Osteocyte (in vitro differentiated cells): ENCODE data around the gene TERF2IP. TPM values are rescaled to one million over a fixed set of nuclear protein-coding genes. Genes with fewer than 3 reads are reported as not detected.

Experiments
- DNase-seq: peaks from one replicate; pipeline ENCODE4 v3.0.0; 2021; ENCODE audit warnings: mixed read lengths; ENCODE audit not compliant: unreplicated experiment; ENCODE audit errors: extremely low spot score
- H3K27ac Mint-ChIP-seq: one replicate; pipeline ENCODE4 v1.8.0; 2021; ENCODE audit warnings: mild to moderate bottlenecking, mixed read lengths; ENCODE audit not compliant: unreplicated experiment
- H3K27me3 Mint-ChIP-seq: one replicate; pipeline ENCODE4 v1.8.0; 2021; ENCODE audit warnings: mixed read lengths; ENCODE audit not compliant: unreplicated experiment
- H3K36me3 Mint-ChIP-seq: one replicate; pipeline ENCODE4 v1.8.0; 2021; ENCODE audit warnings: mixed read lengths; ENCODE audit not compliant: unreplicated experiment
- H3K4me1 Mint-ChIP-seq: one replicate; pipeline ENCODE4 v1.8.0; 2021; ENCODE audit warnings: mixed read lengths; ENCODE audit not compliant: unreplicated experiment
- H3K4me3 Mint-ChIP-seq: one replicate; pipeline ENCODE4 v1.8.0; 2021; ENCODE audit warnings: mild to moderate bottlenecking, moderate library complexity, mixed read lengths; ENCODE audit not compliant: unreplicated experiment
- H3K9me3 Mint-ChIP-seq: one replicate; pipeline ENCODE4 v1.8.0; 2021; ENCODE audit warnings: mixed read lengths; ENCODE audit not compliant: unreplicated experiment
- CTCF ChIP-seq: fragments of 200-600 bp; sonication (generic); IDR thresholded peaks from 2 replicates; pipeline ENCODE4 v1.5.0; 2021; ENCODE audit warnings: antibody characterized with exemption, mild to moderate bottlenecking, moderate library complexity
- total RNA-seq: library from RNA; stranded (reverse); gene quantifications from 2 replicates; pipeline ENCODE4 v1.2.1, GENCODE V29; 2021

Gene TERF2IP
- total RNA-seq, 1 donor from 2014 or later = 65.8 TPM

DNA sequence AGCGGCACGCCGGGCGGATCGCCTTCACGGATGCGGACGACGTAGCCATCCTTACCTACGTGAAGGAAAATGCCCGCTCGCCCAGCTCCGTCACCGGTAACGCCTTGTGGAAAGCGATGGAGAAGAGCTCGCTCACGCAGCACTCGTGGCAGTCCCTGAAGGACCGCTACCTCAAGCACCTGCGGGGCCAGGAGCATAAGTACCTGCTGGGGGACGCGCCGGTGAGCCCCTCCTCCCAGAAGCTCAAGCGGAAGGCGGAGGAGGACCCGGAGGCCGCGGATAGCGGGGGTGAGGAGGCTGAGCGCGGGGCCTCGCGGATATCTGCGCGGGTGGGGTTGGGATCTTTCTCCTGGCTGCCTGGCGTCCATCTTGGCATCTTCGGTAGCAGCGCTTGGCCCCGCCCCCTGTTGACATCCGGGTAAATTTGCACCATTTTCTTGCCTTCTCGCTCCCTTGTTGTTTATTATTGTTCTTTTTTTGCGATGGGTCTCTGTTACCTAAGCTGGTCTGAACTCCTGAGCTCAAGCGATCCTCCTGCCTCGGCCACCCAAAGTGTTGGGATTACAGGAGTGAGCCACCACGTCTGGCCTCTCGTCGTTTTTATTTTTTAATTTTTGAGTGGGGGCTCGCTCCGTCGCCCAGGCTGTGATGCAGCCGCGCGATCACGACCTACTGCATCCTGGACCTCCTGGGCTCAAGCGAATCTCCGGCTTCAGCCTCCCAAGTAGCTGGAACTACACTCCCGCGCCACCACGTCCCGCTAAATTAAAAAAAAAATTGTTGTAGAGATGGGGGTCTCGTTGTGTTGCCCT, 898 bp downstream of the TERF2IP start:
- H3K9me3 Mint-ChIP-seq = no peaks in the 10 kb centered on the region
- no peaks in the 10 kb centered on the region for H3K27me3 Mint-ChIP-seq
- no peak for TF ChIP-seq CTCF
- peaks cover 10% of the 10 kb centered on the region for H3K36me3 Mint-ChIP-seq
- DNase-seq = peak; percentile 93
- peaks cover 61% of the 10 kb centered on the region for H3K4me1 Mint-ChIP-seq
- H3K27ac Mint-ChIP-seq = peak overlapping the region; percentile 98
- H3K4me3 Mint-ChIP-seq = peak overlapping the region; percentile 92

- Mint-ChIP-seq H3K36me3 (peaks cover 38% of the 10 kb centered on the region), H3K27ac (peak overlapping the region; percentile 73), H3K9me3 (no peaks in the 10 kb centered on the region), H3K4me3 (no peak overlapping the region), H3K27me3 (no peaks in the 10 kb centered on the region), H3K4me1 (peaks cover 45% of the 10 kb centered on the region)
- TF ChIP-seq CTCF = no peak
- no peak for DNase-seq
Measured at GRCh38 chr16:75653922-75654321, 6.3 kb downstream of the TERF2IP start.

DNA sequence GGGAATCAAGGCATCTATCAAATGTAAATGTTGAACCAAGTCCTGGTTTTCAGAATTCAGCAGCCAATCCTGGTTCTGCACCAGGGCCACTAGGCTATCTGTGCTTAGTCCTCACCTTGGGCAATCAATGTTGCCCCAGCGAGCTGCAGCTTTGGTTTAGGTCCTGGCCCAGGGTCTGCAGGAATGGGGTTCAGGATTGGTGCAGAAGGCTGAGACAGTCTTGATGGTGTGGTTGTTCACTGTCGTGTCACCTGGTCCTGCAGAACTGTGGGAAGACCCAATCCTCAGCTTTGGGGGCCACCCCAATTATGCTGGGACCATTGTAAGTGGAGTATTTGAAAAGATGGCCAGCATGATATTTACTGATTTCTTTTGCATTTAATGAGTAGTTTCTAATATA, 10.6 kb downstream of the TERF2IP start:
- Mint-ChIP-seq H3K27me3 (no peaks in the 10 kb centered on the region), H3K36me3 (peaks cover 41% of the 10 kb centered on the region), H3K27ac (no peak overlapping the region), H3K4me3 (no peak overlapping the region), H3K4me1 (peaks cover 13% of the 10 kb centered on the region), H3K9me3 (no peaks in the 10 kb centered on the region)
- no peak for TF ChIP-seq CTCF
- no peak for DNase-seq

- Mint-ChIP-seq H3K9me3 (no peaks in the 10 kb centered on the region), H3K27me3 (no peaks in the 10 kb centered on the region), H3K27ac (no peak overlapping the region), H3K4me1 (no peaks in the 10 kb centered on the region), H3K4me3 (no peak overlapping the region), H3K36me3 (peaks cover 34% of the 10 kb centered on the region)
- no peak for DNase-seq
- no peak for TF ChIP-seq CTCF
Measured at GRCh38 chr16:75660321-75660720, 12.7 kb downstream of the TERF2IP start.

GRCh38 chr16:75660726-75661302, 13.2 kb downstream of the TERF2IP start:
- Mint-ChIP-seq H3K4me3 (no peak overlapping the region), H3K9me3 (no peaks in the 10 kb centered on the region), H3K36me3 (peaks cover 32% of the 10 kb centered on the region), H3K27ac (no peak overlapping the region), H3K27me3 (no peaks in the 10 kb centered on the region), H3K4me1 (no peaks in the 10 kb centered on the region)
- no peak for DNase-seq
- no peak for TF ChIP-seq CTCF
